GM18505 (cell line): Measurements from ENCODE around the gene AGBL5.

Source experiments
- ATAC-seq: cut with Tn5 transposase; IDR thresholded peaks from one replicate; pipeline ENCODE4 v1.9.1; 2021; ENCODE audit not compliant: unreplicated experiment
- POLR2A ChIP-seq: IDR thresholded peaks from 4 replicates; pipeline ENCODE4 v1.6.1; 2011; ENCODE audit warnings: borderline replicate concordance; ENCODE audit not compliant: insufficient read depth, insufficient read length; ENCODE audit errors: extremely low read depth

AGBL5 gene

GRCh38 chr2:27051902-27052645, 606 bp downstream of the AGBL5 start:
- ATAC-seq = no peak
- TF ChIP-seq POLR2A = no peak

- no peak for TF ChIP-seq POLR2A
- no peak for ATAC-seq
These were observed 1.9 kb downstream of the AGBL5 start for GRCh38 chr2:27053321-27053720.

- ATAC-seq = no peak
- no peak for TF ChIP-seq POLR2A
These were observed 2.3 kb downstream of the AGBL5 start for GRCh38 chr2:27053776-27054175.

- no peak for TF ChIP-seq POLR2A
- ATAC-seq = no peak
These were observed 3.3 kb downstream of the AGBL5 start for GRCh38 chr2:27054721-27055120.

- TF ChIP-seq POLR2A = no peak
- ATAC-seq = no peak
These were observed 5.7 kb downstream of the AGBL5 start for GRCh38 chr2:27057184-27057583.

GRCh38 chr2:27058210-27058609, 6.7 kb downstream of the AGBL5 start:
- no peak for ATAC-seq
- no peak for TF ChIP-seq POLR2A

- no peak for ATAC-seq
- no peak for TF ChIP-seq POLR2A
These were observed 7.8 kb downstream of the AGBL5 start for GRCh38 chr2:27059141-27059820.

GRCh38 chr2:27060323-27060722, 8.9 kb downstream of the AGBL5 start:
- no peak for TF ChIP-seq POLR2A
- ATAC-seq = no peak

- ATAC-seq = no peak
- TF ChIP-seq POLR2A = no peak
These were observed 13.7 kb downstream of the AGBL5 start for GRCh38 chr2:27065128-27065527.

GRCh38 chr2:27067385-27067784, 15.9 kb downstream of the AGBL5 start:
- ATAC-seq = no peak
- TF ChIP-seq POLR2A = no peak

GRCh38 chr2:27069436-27069835, 18.0 kb downstream of the AGBL5 start:
- no peak for ATAC-seq
- TF ChIP-seq POLR2A = no peak

GRCh38 chr2:27069961-27070618, 18.6 kb downstream of the AGBL5 start:
- no peak for ATAC-seq
- TF ChIP-seq POLR2A = no peak

GRCh38 chr2:27070653-27071276, 19.3 kb downstream of the AGBL5 start:
- TF ChIP-seq POLR2A = no peak
- ATAC-seq = no peak
